ENCODE results near the gene DMBT1.
"Not testable (repeated sequence)": the region's sequence is repeated elsewhere in the genome, so short reads cannot be mapped to it uniquely, and the experiment has no call there.

DNA sequence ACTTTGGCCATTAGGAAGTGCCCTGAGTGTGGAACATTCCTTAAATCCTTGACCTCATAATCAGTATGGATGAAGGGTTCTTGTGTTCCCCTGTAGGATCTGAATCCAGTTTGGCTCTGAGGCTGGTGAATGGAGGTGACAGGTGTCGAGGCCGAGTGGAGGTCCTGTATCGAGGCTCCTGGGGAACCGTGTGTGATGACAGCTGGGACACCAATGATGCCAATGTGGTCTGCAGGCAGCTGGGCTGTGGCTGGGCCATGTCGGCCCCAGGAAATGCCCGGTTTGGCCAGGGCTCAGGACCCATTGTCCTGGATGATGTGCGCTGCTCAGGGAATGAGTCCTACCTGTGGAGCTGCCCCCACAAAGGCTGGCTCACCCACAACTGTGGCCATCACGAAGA lies 60.4 kb downstream of the DMBT1 start:
- TF ChIP-seq, protein P1, sequence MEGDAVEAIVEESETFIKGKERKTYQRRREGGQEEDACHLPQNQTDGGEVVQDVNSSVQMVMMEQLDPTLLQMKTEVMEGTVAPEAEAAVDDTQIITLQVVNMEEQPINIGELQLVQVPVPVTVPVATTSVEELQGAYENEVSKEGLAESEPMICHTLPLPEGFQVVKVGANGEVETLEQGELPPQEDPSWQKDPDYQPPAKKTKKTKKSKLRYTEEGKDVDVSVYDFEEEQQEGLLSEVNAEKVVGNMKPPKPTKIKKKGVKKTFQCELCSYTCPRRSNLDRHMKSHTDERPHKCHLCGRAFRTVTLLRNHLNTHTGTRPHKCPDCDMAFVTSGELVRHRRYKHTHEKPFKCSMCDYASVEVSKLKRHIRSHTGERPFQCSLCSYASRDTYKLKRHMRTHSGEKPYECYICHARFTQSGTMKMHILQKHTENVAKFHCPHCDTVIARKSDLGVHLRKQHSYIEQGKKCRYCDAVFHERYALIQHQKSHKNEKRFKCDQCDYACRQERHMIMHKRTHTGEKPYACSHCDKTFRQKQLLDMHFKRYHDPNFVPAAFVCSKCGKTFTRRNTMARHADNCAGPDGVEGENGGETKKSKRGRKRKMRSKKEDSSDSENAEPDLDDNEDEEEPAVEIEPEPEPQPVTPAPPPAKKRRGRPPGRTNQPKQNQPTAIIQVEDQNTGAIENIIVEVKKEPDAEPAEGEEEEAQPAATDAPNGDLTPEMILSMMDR (conservative IDR thresholded peaks at IDR 0.05) = not testable (repeated sequence)
- not testable (repeated sequence) for TF ChIP-seq ZFX (IDR thresholded peaks at IDR 0.05)
